Measurements from ENCODE around the gene C1orf116. TPM values are rescaled to one million over a fixed set of nuclear protein-coding genes. Genes with fewer than 3 reads are reported as not detected.
"Not testable (repeated sequence)": the region's sequence is repeated elsewhere in the genome, so short reads cannot be mapped to it uniquely, and the experiment has no call there.

Gene C1orf116
- total RNA-seq, 2 donors from 2014 or later, result 36.5 to 107 TPM

- TF ChIP-seq POLR2A (IDR thresholded peaks at IDR 0.05) (no peak), POLR2AphosphoS5 (IDR thresholded peaks at IDR 0.05) (no peak)
- TF ChIP-seq, protein P1, sequence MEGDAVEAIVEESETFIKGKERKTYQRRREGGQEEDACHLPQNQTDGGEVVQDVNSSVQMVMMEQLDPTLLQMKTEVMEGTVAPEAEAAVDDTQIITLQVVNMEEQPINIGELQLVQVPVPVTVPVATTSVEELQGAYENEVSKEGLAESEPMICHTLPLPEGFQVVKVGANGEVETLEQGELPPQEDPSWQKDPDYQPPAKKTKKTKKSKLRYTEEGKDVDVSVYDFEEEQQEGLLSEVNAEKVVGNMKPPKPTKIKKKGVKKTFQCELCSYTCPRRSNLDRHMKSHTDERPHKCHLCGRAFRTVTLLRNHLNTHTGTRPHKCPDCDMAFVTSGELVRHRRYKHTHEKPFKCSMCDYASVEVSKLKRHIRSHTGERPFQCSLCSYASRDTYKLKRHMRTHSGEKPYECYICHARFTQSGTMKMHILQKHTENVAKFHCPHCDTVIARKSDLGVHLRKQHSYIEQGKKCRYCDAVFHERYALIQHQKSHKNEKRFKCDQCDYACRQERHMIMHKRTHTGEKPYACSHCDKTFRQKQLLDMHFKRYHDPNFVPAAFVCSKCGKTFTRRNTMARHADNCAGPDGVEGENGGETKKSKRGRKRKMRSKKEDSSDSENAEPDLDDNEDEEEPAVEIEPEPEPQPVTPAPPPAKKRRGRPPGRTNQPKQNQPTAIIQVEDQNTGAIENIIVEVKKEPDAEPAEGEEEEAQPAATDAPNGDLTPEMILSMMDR (IDR thresholded peaks at IDR 0.05), result no peak
- intact Hi-C loops (cut with DNase I), result no loop called here
- no peaks in the 10 kb centered on the region for H3K4me1 ChIP-seq (replicated peaks)
- H3K27ac ChIP-seq, result no peak overlapping the region
- no peak for DNase-seq (ENCODE audit: low spot score)
- no peaks in the 10 kb centered on the region for H3K36me3 ChIP-seq
- H3K4me3 ChIP-seq, result no peak overlapping the region
- H3K9me3 ChIP-seq, result no peaks in the 10 kb centered on the region
- H3K27me3 ChIP-seq (replicated peaks; ENCODE audit: insufficient read depth), result no peaks in the 10 kb centered on the region
- 89% methylated on average over 4 of the region's 4 CpGs for WGBS
Observed at GRCh38 chr1:207049054-207049453, 16.5 kb upstream of the C1orf116 start.

- no peak for DNase-seq (ENCODE audit: low spot score)
- no peak overlapping the region for H3K27ac ChIP-seq
- 53% methylated on average over 6 of the region's 6 CpGs for WGBS
- no peaks in the 10 kb centered on the region for H3K4me1 ChIP-seq (replicated peaks)
- H3K36me3 ChIP-seq, result no peaks in the 10 kb centered on the region
- H3K9me3 ChIP-seq, result no peaks in the 10 kb centered on the region
- no peak overlapping the region for H3K4me3 ChIP-seq
- intact Hi-C loops (cut with DNase I), result no loop called here
- no peaks in the 10 kb centered on the region for H3K27me3 ChIP-seq (replicated peaks; ENCODE audit: insufficient read depth)
- TF ChIP-seq, protein P1 (IDR thresholded peaks at IDR 0.05), result no peak
- TF ChIP-seq POLR2AphosphoS5 (IDR thresholded peaks at IDR 0.05) (no peak), POLR2A (IDR thresholded peaks at IDR 0.05) (no peak)
Observed at GRCh38 chr1:207048041-207048440, 15.5 kb upstream of the C1orf116 start.

GRCh38 chr1:207047505-207047904 lies 14.9 kb upstream of the C1orf116 start:
- intact Hi-C loops (cut with DNase I), result no loop called here
- Histone ChIP-seq H3K9me3 (no peaks in the 10 kb centered on the region), H3K4me3 (no peak overlapping the region), H3K4me1 (replicated peaks) (no peaks in the 10 kb centered on the region), H3K36me3 (no peaks in the 10 kb centered on the region), H3K27ac (no peak overlapping the region), H3K27me3 (replicated peaks; ENCODE audit: insufficient read depth) (no peaks in the 10 kb centered on the region)
- 98% methylated on average over 1 of the region's 1 CpG for WGBS
- no peak for DNase-seq (ENCODE audit: low spot score)
- TF ChIP-seq POLR2AphosphoS5 (IDR thresholded peaks at IDR 0.05), result no peak
- no peak for TF ChIP-seq POLR2A (IDR thresholded peaks at IDR 0.05)
- TF ChIP-seq, protein P1 (IDR thresholded peaks at IDR 0.05), result no peak

DNA sequence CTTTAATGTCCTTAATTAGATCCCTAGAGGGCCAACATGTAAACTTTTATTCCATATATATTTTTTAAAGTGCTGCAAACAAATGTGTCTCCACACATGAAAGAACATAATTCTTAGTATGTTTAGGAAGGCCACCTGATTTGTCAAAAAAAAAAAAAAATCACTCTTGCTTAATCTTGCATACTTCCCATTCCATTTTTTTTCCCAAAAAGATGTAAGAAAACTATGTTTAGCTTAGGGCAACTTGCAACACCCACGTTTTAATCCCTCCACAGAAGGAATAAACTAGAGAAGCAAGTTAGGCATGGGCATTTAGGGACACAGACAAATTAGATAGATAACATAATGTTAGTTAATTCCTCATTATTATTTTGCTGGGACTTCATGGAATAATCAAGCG lies 12.9 kb upstream of the C1orf116 start:
- H3K36me3 ChIP-seq, result no peaks in the 10 kb centered on the region
- no peaks in the 10 kb centered on the region for H3K27me3 ChIP-seq (replicated peaks; ENCODE audit: insufficient read depth)
- no peak overlapping the region for H3K27ac ChIP-seq
- no peak for DNase-seq (ENCODE audit: low spot score)
- intact Hi-C loops (cut with DNase I), result no loop called here
- no peaks in the 10 kb centered on the region for H3K4me1 ChIP-seq (replicated peaks)
- WGBS, result 72% methylated on average over 2 of the region's 2 CpGs
- no peaks in the 10 kb centered on the region for H3K9me3 ChIP-seq
- H3K4me3 ChIP-seq, result no peak overlapping the region
- no peak for TF ChIP-seq POLR2A (IDR thresholded peaks at IDR 0.05)
- TF ChIP-seq, protein P1 (IDR thresholded peaks at IDR 0.05), result no peak

- 91% methylated on average over 2 of the region's 2 CpGs for WGBS
- H3K36me3 ChIP-seq; DNase-seq (ENCODE audit: low spot score); H3K27ac ChIP-seq; H3K27me3 ChIP-seq (replicated peaks; ENCODE audit: insufficient read depth); intact Hi-C loops (cut with DNase I); H3K4me1 ChIP-seq (replicated peaks); H3K9me3 ChIP-seq; H3K4me3 ChIP-seq: not testable (repeated sequence)
Observed at GRCh38 chr1:207041397-207041796, 8.8 kb upstream of the C1orf116 start.

All from prostate gland (tissue), 2 donors.